SK-N-SH (cell line): ENCODE results near the gene GSG1L. TPM values are rescaled to one million over a fixed set of nuclear protein-coding genes. Genes with fewer than 3 reads are reported as not detected.

Experiments
- CTCF ChIA-PET: fragments of 300-600, 350-600 bp; formaldehyde crosslinking; extraction: SDS; loops from one replicate; lab custom pipeline; 2021; lab: Yijun Ruan, JAX
- POLR2A ChIA-PET: fragments of 350-600 bp; sonication (Branson Sonifier 250); formaldehyde crosslinking; extraction: SDS; loops from one replicate; lab custom pipeline; 2020; ENCODE audit warnings: antibody characterized with exemption, inconsistent platforms; lab: Yijun Ruan, JAX
- DNase-seq: peaks from one replicate; pipeline ENCODE4 v3.0.0; 2012
- H2AFZ ChIP-seq: fragments of 200-600 bp; sonication (generic); 2 replicates; pipeline ENCODE4 v1.8.1; 2016; ENCODE audit warnings: antibody characterized with exemption, mild to moderate bottlenecking, low read depth
- H3F3A ChIP-seq: fragments of 200-600 bp; sonication (generic); replicated peaks from 2 replicates; pipeline ENCODE3; 2016; ENCODE audit warnings: antibody characterized with exemption, mild to moderate bottlenecking; ENCODE audit not compliant: insufficient read depth
- H3K27ac ChIP-seq, 2 experiments: fragments of 200-500 bp in 1 of 2; fragments of 200-600 bp in 1 of 2; sonication (Bioruptor generic) in 1 of 2; sonication (generic), shearing (Covaris generic) in 1 of 2; 2 replicates each; pipeline versions ENCODE4 v1.5.1 to v1.6.1; 2014 to 2016; ENCODE audit warnings: low read depth in 2 of 2, inconsistent platforms in 1 of 2, low read length in 1 of 2, mild to moderate bottlenecking in 1 of 2, mixed read lengths in 1 of 2
- H3K27me3 ChIP-seq: fragments of 200-600 bp; sonication (generic), shearing (Covaris generic); 2 replicates; pipeline ENCODE4 v1.6.1; 2016; ENCODE audit warnings: mixed run types; ENCODE audit not compliant: insufficient read depth
- H3K36me3 ChIP-seq, 2 experiments: fragments of 200-500 bp in 1 of 2; fragments of 200-600 bp in 1 of 2; sonication (Bioruptor generic) in 1 of 2; sonication (generic) in 1 of 2; replicated peaks in 1 of 2; 2 replicates each; pipeline versions ENCODE3 to v1.5.1; 2014 to 2016; ENCODE audit warnings: low read length in 1 of 2, mild to moderate bottlenecking in 1 of 2; ENCODE audit not compliant: insufficient read depth in 2 of 2, control insufficient read depth in 1 of 2
- H3K4me1 ChIP-seq, 2 experiments: fragments of 200-500 bp in 1 of 2; fragments of 200-600 bp in 1 of 2; sonication (Bioruptor generic) in 1 of 2; sonication (generic), shearing (Covaris generic) in 1 of 2; 2 replicates each; pipeline versions ENCODE4 v1.5.1 to v1.6.1; 2014 to 2016; ENCODE audit warnings: low read depth in 1 of 2, low read length in 1 of 2, mixed run types in 1 of 2; ENCODE audit not compliant: insufficient read depth in 2 of 2, control insufficient read depth in 1 of 2
- H3K4me2 ChIP-seq: fragments of 200-600 bp; sonication (generic), shearing (Covaris generic); 2 replicates; pipeline ENCODE4 v1.6.1; 2017; ENCODE audit warnings: mixed run types
- H3K4me3 ChIP-seq, 2 experiments: fragments of 200-500 bp in 1 of 2; fragments of 200-600 bp in 1 of 2; sonication (Bioruptor generic) in 1 of 2; sonication (generic), shearing (Covaris generic) in 1 of 2; 2 replicates each; pipeline versions ENCODE4 v1.5.1 to v1.8.1; 2014 to 2016; ENCODE audit warnings: low read depth in 2 of 2, inconsistent platforms in 1 of 2, low read length in 1 of 2, mild to moderate bottlenecking in 1 of 2, mixed read lengths in 1 of 2, moderate library complexity in 1 of 2
- H3K79me2 ChIP-seq: fragments of 200-600 bp; sonication (generic); 2 replicates; pipeline ENCODE4 v1.8.1; 2017; ENCODE audit warnings: mild to moderate bottlenecking; ENCODE audit not compliant: insufficient read depth
- H3K9ac ChIP-seq: fragments of 200-600 bp; sonication (generic); 2 replicates; pipeline ENCODE4 v1.6.1; 2017; ENCODE audit warnings: mixed run types
- H3K9me2 ChIP-seq: fragments of 200-600 bp; sonication (generic); 2 replicates; pipeline ENCODE4 v1.6.1; 2017; ENCODE audit warnings: mixed run types
- H3K9me3 ChIP-seq: fragments of 200-600 bp; sonication (generic); 2 replicates; pipeline ENCODE4 v1.6.1; 2017; ENCODE audit warnings: mixed run types, mild to moderate bottlenecking, moderate library complexity
- H4K20me1 ChIP-seq: fragments of 200-600 bp; sonication (generic); 2 replicates; pipeline ENCODE4 v1.6.1; 2017; ENCODE audit warnings: mild to moderate bottlenecking, mixed run types; ENCODE audit not compliant: insufficient read depth
- FOXJ3 ChIP-seq: sonication (generic); formaldehyde crosslinking; IDR thresholded peaks from 2 replicates; pipeline ENCODE4 v1.5.1; 2020; ENCODE audit warnings: mild to moderate bottlenecking, missing genetic modification reagents
- NRF1 ChIP-seq: IDR thresholded peaks from 2 replicates; pipeline ENCODE4 v1.6.1; 2012; ENCODE audit warnings: low read depth, mild to moderate bottlenecking, low read length
- PBX3 ChIP-seq: IDR thresholded peaks from 2 replicates; pipeline ENCODE4; 2012
- RCOR1 ChIP-seq: fragments of 150-350 bp; IDR thresholded peaks from 2 replicates; pipeline ENCODE4 v1.6.1; 2017; ENCODE audit warnings: antibody characterized with exemption, low read length
- RFX5 ChIP-seq: IDR thresholded peaks from 2 replicates; pipeline ENCODE4 v1.6.1; 2012; ENCODE audit warnings: mild to moderate bottlenecking, improper control_type of control experiment, low read length
- SMC3 ChIP-seq: IDR thresholded peaks from 2 replicates; pipeline ENCODE4 v1.6.1; 2012; ENCODE audit warnings: low read depth, low read length, improper control_type of control experiment
- TAF1 ChIP-seq: IDR thresholded peaks from 2 replicates; pipeline ENCODE4 v1.6.1; 2012; ENCODE audit warnings: low read depth, mild to moderate bottlenecking, low read length, moderate library complexity, borderline replicate concordance
- USF1 ChIP-seq: IDR thresholded peaks from 2 replicates; pipeline ENCODE4 v1.4.0; 2012; ENCODE audit warnings: low read depth, borderline replicate concordance
- USF2 ChIP-seq: fragments of 150-350 bp; IDR thresholded peaks from 2 replicates; pipeline ENCODE4 v1.6.1; 2017; ENCODE audit warnings: antibody characterized with exemption, low read length, low read depth, borderline replicate concordance
- WGBS: methylation state at CpG from one replicate; pipeline ENCODE4 v1.1.6; 2017; ENCODE audit warnings: low lambda C conversion rate; 5-methylcytosine and 5-hydroxymethylcytosine counted together
- polyA plus RNA-seq, 3 experiments: library from polyadenylated mRNA; depleted of rRNA; stranded (reverse); fragments of >200 nt; gene quantifications; 2 replicates each; pipeline ENCODE4 v1.2.3, GENCODE V29; 2012

Gene GSG1L
- polyA plus RNA-seq, 1 of the 3 experiments (the other 2 are of a cell fraction): not detected

- DNase-seq: no peak
- H4K20me1 ChIP-seq: no peaks in the 10 kb centered on the region
- CTCF ChIA-PET: interaction anchor here (0.8 to 1.0 kb wide), 2 partner anchors 12 to 361 kb away, joined by 4 read pairs; no protein-coding TSS in a partner anchor
- H3K4me1 ChIP-seq: peaks cover 0 to 13% of the 10 kb centered on the region in 2 experiments; a peak in 1 of 4 replicates
- H3K4me3 ChIP-seq: no peak overlapping the region
- H3K27ac ChIP-seq: no peak overlapping the region
- no peak overlapping the region for H3K4me2 ChIP-seq
- H3K36me3 ChIP-seq: peaks cover 59 to 95% of the 10 kb centered on the region in 2 experiments
- H3K9me3 ChIP-seq: no peaks in the 10 kb centered on the region
- no peak overlapping the region for H3K9ac ChIP-seq
- no peaks in the 10 kb centered on the region for H3F3A ChIP-seq
- no peaks in the 10 kb centered on the region for H3K9me2 ChIP-seq
- 99% methylated on average over 2 of the region's 2 CpGs for WGBS
- TF ChIP-seq FOXJ3 (CRISPR knock-in tag) (no peak), USF1 (no peak)
- TF ChIP-seq, all 33 proteins: peak for 0
- Histone ChIP-seq H3K27me3 (no peaks in the 10 kb centered on the region), H2AFZ (no peak overlapping the region), H3K79me2 (peaks cover 5% of the 10 kb centered on the region)
- POLR2A ChIA-PET: no interaction called here
Observed at GRCh38 chr16:28110977-28111376, 47.5 kb upstream of the GSG1L start.

GRCh38 chr16:28110479-28110878 lies 47.0 kb upstream of the GSG1L start:
- no peaks in the 10 kb centered on the region for H3K9me3 ChIP-seq
- no peaks in the 10 kb centered on the region for H4K20me1 ChIP-seq
- H3K27ac ChIP-seq: no peak overlapping the region
- H3K36me3 ChIP-seq: peaks cover 61 to 96% of the 10 kb centered on the region in 2 experiments
- no peaks in the 10 kb centered on the region for H3F3A ChIP-seq
- H3K9me2 ChIP-seq: no peaks in the 10 kb centered on the region
- H3K4me1 ChIP-seq: peaks cover 0 to 13% of the 10 kb centered on the region in 2 experiments; a peak in 1 of 4 replicates
- no peak overlapping the region for H3K4me3 ChIP-seq
- TF ChIP-seq RFX5: no peak
- no peak for TF ChIP-seq NRF1
- no peak for TF ChIP-seq RCOR1
- TF ChIP-seq PBX3: no peak
- TF ChIP-seq TAF1: no peak
- TF ChIP-seq SMC3: no peak
- TF ChIP-seq USF2: no peak
- TF ChIP-seq, all 33 proteins: peak for 0
- no peak overlapping the region for H3K9ac ChIP-seq
- H3K79me2 ChIP-seq: peaks cover 5% of the 10 kb centered on the region
- POLR2A ChIA-PET: no interaction called here
- CTCF ChIA-PET: interaction anchor here (0.8 to 1.0 kb wide), 2 partner anchors 12 to 361 kb away, joined by 4 read pairs; no protein-coding TSS in a partner anchor
- H3K4me2 ChIP-seq: no peak overlapping the region
- DNase-seq: no peak
- H3K27me3 ChIP-seq: no peaks in the 10 kb centered on the region
- H2AFZ ChIP-seq: no peak overlapping the region
- WGBS: 97% methylated on average over 5 of the region's 5 CpGs
